Astrocyte of the cerebellum (primary cell): ENCODE measurements around the gene PRRT1.

Source experiments
- DNase-seq: peaks from one replicate; pipeline ENCODE4 v3.0.0-alpha.2; 2011; ENCODE audit warnings: low read depth
- H3K4me3 ChIP-seq: 2 replicates; pipeline ENCODE4 v1.5.1; 2011; ENCODE audit warnings: mild to moderate bottlenecking, low read depth, low read length, moderate library complexity
- CTCF ChIP-seq: IDR thresholded peaks from 2 replicates; pipeline ENCODE4 v1.5.1; 2012; ENCODE audit warnings: low read length, low read depth, moderate library complexity, mild to moderate bottlenecking; ENCODE audit errors: missing control alignments
- in situ Hi-C: cut with HindIII; loops from 2 replicates; pipeline ENCODE4 v1.10.0; 2017; ENCODE audit warnings: low sequenced_read_pairs

Gene PRRT1

GRCh38 chr6:32178547-32179440, 27.1 kb upstream of the PRRT1 start:
- DNase-seq, result no peak
- TF ChIP-seq CTCF, result no peak
- H3K4me3 ChIP-seq, result peak overlapping the region; percentile 100
- in situ Hi-C loops, result no loop called here

GRCh38 chr6:32177788-32178546, 26.2 kb upstream of the PRRT1 start, which contains the start of gene RNF5:
RNF5 (plus strand) TSS chr6:32178405; CDS start chr6:32178512, 107 bp downstream.
- in situ Hi-C loops, result no loop called here
- peak; percentile 100 for DNase-seq
- no peak for TF ChIP-seq CTCF
- H3K4me3 ChIP-seq, result peak within 1 kb of the TSS; percentile 100

- peak overlapping the region; percentile 100 for H3K4me3 ChIP-seq
- in situ Hi-C loops, result no loop called here
- peak; percentile 24 for DNase-seq
- TF ChIP-seq CTCF, result no peak
Observed at GRCh38 chr6:32177183-32177787, 25.5 kb upstream of the PRRT1 start.

GRCh38 chr6:32176476-32177182, 24.9 kb upstream of the PRRT1 start:
- in situ Hi-C loops, result no loop called here
- no peak for TF ChIP-seq CTCF
- H3K4me3 ChIP-seq, result peak overlapping the region; percentile 100
- DNase-seq, result no peak

GRCh38 chr6:32175711-32176475, 24.2 kb upstream of the PRRT1 start, which contains the start of gene AGPAT1:
AGPAT1 (minus strand) TSS chr6:32176084; CDS start chr6:32171496, 4,588 bp downstream.
- no peak for TF ChIP-seq CTCF
- peak within 1 kb of the TSS; percentile 100 for H3K4me3 ChIP-seq
- in situ Hi-C loops, result no loop called here
- DNase-seq, result peak; percentile 95
